Glutamatergic neuron (in vitro differentiated cells): ENCODE results near the gene TMEM183A. TPM values are rescaled to one million over a fixed set of nuclear protein-coding genes. Genes with fewer than 3 reads are reported as not detected.

ENCODE experiments used
- DNase-seq: peaks from one replicate; pipeline ENCODE4 v3.0.0; 2022
- H3K27ac Mint-ChIP-seq: one replicate; pipeline ENCODE4 v1.8.0; 2020; ENCODE audit warnings: mild to moderate bottlenecking, mixed read lengths, inconsistent platforms; ENCODE audit not compliant: unreplicated experiment
- H3K27me3 Mint-ChIP-seq: one replicate; pipeline ENCODE4 v1.8.0; 2020; ENCODE audit warnings: mild to moderate bottlenecking, moderate library complexity, mixed read lengths, inconsistent platforms; ENCODE audit not compliant: unreplicated experiment
- H3K36me3 Mint-ChIP-seq: one replicate; pipeline ENCODE4 v1.8.0; 2020; ENCODE audit warnings: mild to moderate bottlenecking, mixed read lengths, inconsistent platforms; ENCODE audit not compliant: unreplicated experiment
- H3K4me1 Mint-ChIP-seq: one replicate; pipeline ENCODE4 v1.8.0; 2020; ENCODE audit warnings: mild to moderate bottlenecking, low read depth, mixed read lengths, inconsistent platforms; ENCODE audit not compliant: unreplicated experiment
- H3K4me3 Mint-ChIP-seq: one replicate; pipeline ENCODE4 v1.8.0; 2020; ENCODE audit warnings: mild to moderate bottlenecking, mixed read lengths, inconsistent platforms; ENCODE audit not compliant: unreplicated experiment
- H3K9me3 Mint-ChIP-seq: one replicate; pipeline ENCODE4 v1.8.0; 2020; ENCODE audit warnings: mild to moderate bottlenecking, moderate library complexity, mixed read lengths, inconsistent platforms; ENCODE audit not compliant: unreplicated experiment
- total RNA-seq: library from RNA; stranded (reverse); fragmentation: NEBNext Ultra II Directional; extraction: Animal tissue kit (Norgen Biotek cat#: 25700); gene quantifications from one replicate; pipeline ENCODE4 v1.2.1, GENCODE V29; 2021; ENCODE audit not compliant: unreplicated experiment
- TF ChIP-seq, protein P1 (sequence below): fragments of 200-600 bp; sonication (generic); IDR thresholded peaks from one replicate; pipeline ENCODE4 v1.5.0; 2021; ENCODE audit not compliant: partially characterized antibody, unreplicated experiment

TMEM183A gene
- total RNA-seq, 1 donor from 2014 or later: 61.5 TPM

DNA sequence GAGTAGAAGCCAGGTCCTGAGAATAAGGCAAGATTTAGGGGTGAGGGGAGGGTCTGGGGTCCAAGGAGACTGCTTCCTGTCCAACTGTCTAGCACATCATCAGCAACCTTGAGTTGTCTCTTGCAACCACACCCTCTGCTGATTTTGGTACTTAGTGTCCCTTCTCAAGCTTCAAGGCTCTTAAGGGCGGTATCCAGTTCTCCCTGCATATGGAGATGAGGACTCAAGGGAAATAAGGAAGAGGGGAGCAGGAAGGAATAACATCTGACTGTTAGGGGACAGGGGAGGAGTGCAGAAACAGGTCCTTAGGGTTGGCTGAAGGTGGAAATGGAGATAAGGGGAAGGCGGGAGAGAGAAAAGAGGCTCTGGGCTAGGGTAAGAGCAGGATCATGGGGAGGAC lies 66.3 kb downstream of the TMEM183A start:
- Mint-ChIP-seq H3K27me3 (peaks cover 19% of the 10 kb centered on the region), H3K27ac (no peak overlapping the region), H3K36me3 (peaks cover 21% of the 10 kb centered on the region), H3K4me1 (peaks cover 16% of the 10 kb centered on the region), H3K4me3 (no peak overlapping the region), H3K9me3 (peaks cover 6% of the 10 kb centered on the region)
- no peak for DNase-seq
- TF ChIP-seq, protein P1, sequence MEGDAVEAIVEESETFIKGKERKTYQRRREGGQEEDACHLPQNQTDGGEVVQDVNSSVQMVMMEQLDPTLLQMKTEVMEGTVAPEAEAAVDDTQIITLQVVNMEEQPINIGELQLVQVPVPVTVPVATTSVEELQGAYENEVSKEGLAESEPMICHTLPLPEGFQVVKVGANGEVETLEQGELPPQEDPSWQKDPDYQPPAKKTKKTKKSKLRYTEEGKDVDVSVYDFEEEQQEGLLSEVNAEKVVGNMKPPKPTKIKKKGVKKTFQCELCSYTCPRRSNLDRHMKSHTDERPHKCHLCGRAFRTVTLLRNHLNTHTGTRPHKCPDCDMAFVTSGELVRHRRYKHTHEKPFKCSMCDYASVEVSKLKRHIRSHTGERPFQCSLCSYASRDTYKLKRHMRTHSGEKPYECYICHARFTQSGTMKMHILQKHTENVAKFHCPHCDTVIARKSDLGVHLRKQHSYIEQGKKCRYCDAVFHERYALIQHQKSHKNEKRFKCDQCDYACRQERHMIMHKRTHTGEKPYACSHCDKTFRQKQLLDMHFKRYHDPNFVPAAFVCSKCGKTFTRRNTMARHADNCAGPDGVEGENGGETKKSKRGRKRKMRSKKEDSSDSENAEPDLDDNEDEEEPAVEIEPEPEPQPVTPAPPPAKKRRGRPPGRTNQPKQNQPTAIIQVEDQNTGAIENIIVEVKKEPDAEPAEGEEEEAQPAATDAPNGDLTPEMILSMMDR: no peak

Other genes starting within 250 kb of the TMEM183A start
- gene KDM5B, start 199.0 kb upstream of the TMEM183A start, total RNA-seq: 338 TPM
- 7.7 TPM for gene PCAT6, start 196.4 kb upstream of the TMEM183A start, total RNA-seq
- 16.4 TPM for gene RABIF, start 118.2 kb upstream of the TMEM183A start, total RNA-seq
- gene KLHL12, start 80.1 kb upstream of the TMEM183A start, total RNA-seq: 30.9 TPM
- 48.4 TPM for gene ADIPOR1, start 49.1 kb upstream of the TMEM183A start, total RNA-seq
- gene CYB5R1, start 40.1 kb upstream of the TMEM183A start, total RNA-seq: 89.1 TPM
- 74.7 TPM for gene PPFIA4, start 19.1 kb downstream of the TMEM183A start, total RNA-seq
- gene MYOG, start 78.6 kb downstream of the TMEM183A start, total RNA-seq: not detected
- gene ADORA1, start 120.4 kb downstream of the TMEM183A start, total RNA-seq: 1.2 TPM
- not detected for gene MYBPH, start 168.5 kb downstream of the TMEM183A start, total RNA-seq
- not detected for gene CHI3L1, start 179.3 kb downstream of the TMEM183A start, total RNA-seq
- 0.10 TPM for gene CHIT1, start 222.3 kb downstream of the TMEM183A start, total RNA-seq